ENCODE measurements around the gene PRR23E.

Gene PRR23E

GRCh38 chr3:127209840-127210653, 17.1 kb downstream of the PRR23E start:
- DNase-seq (ENCODE audit: low read depth) = no peak

DNA sequence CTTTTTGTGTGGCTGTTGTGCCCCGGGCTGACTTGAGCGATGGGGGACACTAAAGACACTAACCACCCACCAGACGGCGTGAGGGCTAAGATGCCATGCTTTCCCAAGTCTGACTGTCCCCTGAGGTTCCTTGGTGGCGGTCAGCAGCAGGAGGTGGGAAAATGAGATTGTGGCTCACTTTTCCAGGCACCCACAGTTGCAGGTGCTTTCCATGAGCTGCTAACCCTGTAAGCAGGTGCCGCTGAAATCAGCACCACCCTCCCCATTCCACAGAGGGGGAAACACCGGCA, 17.7 kb downstream of the PRR23E start:
- no peak for DNase-seq (ENCODE audit: low read depth)

DNA sequence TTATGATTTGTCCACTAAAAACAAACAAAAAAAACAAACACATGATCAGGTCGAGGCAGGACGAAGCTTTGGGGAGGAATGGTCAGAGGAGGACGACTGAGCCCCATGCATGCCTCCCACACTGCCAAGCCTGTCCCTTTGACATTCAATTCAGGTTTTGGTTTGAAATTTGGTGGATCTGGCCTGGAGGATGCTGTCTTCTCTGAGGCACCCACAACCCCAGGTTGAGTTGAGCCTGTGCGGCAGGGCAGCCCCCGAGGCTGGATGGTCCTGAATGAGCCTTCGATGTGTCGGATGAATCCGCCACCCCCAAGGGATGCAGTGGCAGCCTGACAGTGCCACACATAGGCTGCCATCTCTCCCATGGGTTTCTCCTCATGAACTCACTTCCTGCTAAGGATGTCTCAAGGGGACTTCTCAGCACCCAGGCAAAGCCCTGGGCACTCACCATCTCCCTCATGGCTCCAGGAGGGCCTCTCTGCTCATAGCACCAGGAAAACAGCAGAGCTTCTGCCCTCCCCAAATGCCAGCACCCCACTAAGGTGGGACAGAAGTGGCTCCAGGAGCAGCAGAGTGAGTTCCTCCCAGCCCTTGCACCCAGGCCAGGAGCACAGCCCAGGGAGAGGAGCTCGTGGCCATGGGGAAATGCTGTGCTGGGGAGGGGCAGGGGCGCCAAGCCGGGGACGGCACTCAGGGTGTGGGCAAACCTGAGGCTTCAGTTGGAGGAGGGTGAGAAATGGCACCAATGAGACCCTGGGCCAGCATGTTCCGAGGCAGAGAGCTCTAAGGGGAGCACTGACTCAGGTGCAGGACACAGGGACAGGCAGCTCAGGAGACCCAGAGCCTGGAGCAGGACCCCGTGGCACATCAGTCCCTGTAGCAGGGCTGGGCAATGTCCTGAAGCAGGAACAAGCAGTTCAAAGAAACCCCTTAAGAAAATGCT, 18.5 kb downstream of the PRR23E start:
- no peak for DNase-seq (ENCODE audit: low read depth)

GRCh38 chr3:127212231-127212630, 19.3 kb downstream of the PRR23E start:
- no peak for DNase-seq (ENCODE audit: low read depth)

DNA sequence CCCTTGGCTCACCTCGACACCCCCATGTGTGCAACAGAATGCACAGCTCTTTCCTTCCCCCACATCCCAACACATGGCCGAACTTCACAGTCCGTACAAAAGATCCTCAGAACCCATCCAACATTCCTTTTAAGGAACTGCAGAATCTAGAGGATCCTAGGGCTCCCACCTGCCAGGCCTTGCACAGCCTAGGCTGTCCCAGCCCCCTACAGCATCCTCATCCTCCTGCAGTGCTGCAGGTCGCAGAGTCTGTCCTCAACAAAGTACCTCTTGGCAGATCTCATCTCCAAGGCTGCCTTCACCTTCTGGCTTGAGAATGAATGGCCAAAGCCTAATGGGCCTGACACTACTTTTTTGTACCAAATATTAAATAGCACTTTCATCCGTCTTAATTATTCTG, 19.8 kb downstream of the PRR23E start:
- DNase-seq (ENCODE audit: low read depth) = no peak

DNA sequence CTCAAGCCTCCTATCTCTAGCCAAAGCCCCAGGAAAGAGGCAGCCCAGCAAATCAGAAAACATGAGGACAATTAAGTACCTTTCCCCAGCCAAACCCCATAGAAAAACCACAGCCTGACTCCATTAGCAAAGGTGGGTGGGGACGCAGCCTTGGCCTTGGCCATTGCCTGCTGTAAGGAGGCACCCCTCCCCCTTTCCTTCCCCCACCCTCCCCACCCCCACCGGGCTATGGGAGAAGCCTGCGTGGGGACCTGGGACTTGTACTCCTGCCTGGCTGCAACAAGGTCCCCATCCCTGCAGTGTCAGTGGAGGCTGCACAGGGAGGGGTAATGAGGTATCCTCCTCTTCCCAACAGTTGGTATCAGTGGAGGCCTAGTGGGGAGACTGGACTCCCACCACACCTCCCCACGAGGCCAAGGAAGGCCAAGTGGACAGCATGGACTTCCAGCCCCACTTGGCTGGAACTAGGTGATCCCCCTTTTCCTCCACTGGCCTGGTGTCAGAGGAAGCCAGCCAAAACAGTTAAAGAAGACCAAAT, 20.5 kb downstream of the PRR23E start:
- DNase-seq (ENCODE audit: low read depth) = no peak

GRCh38 chr3:127214975-127215374, 22.0 kb downstream of the PRR23E start:
- no peak for DNase-seq (ENCODE audit: low read depth)

DNA sequence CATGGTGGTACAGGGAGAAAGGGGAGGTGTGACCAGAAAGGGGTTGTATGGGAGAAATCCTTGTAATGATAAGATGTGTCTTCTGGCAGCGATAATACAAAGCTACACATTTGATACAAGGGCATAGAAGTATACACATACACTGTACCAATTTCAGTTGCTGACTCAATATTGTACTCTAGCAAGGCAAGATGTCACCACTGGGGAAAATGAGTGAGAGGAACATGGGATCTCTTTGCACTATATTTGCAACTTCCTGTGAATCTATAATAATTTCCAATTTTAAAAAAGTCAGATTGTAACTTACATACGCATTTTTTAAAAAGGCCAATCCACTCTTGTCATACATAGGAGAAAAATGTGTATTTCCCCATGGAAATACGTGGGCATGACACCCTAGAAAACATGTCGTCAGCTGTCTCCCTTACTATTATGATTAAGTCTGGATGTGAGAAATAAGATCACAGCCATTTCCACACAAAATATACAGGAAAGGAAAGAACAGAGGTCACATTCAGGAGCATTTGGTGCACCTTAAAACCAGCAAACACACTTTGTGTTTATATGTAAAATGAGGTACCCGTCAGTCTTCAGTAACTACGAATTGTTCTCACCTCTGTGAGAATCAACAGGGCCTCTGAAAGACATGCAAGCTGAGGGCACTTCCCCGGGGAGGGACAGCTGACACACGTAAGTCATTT, 22.9 kb downstream of the PRR23E start:
- DNase-seq (ENCODE audit: low read depth) = no peak

- DNase-seq (ENCODE audit: low read depth) = no peak
Observed at GRCh38 chr3:127216415-127217261, 23.7 kb downstream of the PRR23E start.

- DNase-seq (ENCODE audit: low read depth) = peak; percentile 28
Observed at GRCh38 chr3:127217596-127218453, 24.9 kb downstream of the PRR23E start.

DNA sequence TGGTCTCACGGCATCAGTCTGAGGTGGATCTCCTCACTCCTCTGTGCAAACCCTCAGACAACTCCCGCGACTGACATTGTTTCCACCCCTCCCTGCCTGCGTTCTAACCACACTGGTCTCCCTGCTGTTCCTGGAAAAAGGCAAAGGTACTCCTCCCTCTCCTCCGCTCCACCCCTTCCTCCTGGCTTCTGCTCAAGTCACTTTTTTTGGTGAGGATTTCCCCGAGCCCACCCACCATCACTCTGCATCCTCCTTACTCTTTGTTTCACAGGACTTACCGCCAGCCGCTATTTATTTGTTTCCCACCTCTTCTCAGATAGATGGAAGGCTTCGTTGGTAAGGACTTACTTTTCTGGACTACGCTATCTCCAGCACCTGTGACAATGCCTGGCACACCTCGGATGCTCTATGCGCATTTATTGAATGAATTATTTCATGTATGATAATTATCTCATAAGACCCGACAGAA, 25.6 kb downstream of the PRR23E start:
- DNase-seq (ENCODE audit: low read depth) = no peak

DNA sequence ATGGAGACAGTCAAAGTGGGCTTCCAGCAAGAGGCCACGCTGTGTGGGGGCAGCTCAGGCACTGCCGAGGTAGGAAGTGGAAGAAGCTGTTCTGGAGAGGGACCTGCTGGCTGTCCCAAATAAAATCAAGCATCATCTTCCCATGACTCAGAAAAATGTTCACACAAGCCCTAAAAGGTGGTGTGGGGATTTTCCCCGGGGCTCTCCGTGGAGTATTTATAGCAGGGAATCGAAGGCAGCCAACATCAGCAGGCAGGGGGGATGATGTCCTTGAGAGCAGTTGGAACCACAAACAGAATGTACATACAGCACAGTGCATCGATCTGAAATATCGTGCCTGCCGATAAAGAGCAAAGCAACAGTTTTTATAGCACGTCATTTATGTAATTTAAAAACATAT, 27.6 kb downstream of the PRR23E start:
- DNase-seq (ENCODE audit: low read depth) = no peak

- DNase-seq (ENCODE audit: low read depth) = no peak
Observed at GRCh38 chr3:127221037-127221436, 28.1 kb downstream of the PRR23E start.

DNA sequence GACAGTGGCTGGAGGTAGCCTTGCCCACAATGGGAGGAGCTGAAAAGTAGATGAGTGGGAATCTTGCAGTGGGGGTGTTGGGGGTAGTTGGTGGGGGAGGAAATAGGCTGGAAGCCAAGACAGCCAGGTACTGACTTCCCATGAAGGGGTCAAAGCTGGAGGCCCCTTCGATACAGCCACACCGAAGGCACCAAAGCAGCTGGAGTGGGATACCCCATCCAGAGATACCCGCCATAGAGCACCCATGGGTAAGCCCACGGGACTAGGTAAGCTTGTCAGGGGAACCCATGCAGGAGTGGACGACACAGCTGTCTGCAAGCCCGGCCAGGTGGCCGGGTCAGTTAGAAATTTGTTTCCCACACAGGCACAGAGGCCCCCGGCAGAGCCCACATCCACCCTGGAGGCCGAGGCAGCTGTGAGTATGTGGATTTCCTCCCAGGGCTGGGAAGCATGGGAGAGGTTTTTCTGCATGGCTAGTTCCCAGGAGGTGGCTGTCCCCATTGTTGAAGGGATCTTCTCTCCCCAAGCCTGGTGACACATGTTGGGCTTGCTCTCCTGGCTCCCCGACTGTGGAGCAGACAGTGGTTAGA, 28.6 kb downstream of the PRR23E start:
- DNase-seq (ENCODE audit: low read depth) = no peak

GRCh38 chr3:127222163-127222562, 29.2 kb downstream of the PRR23E start:
- DNase-seq (ENCODE audit: low read depth) = no peak

DNA sequence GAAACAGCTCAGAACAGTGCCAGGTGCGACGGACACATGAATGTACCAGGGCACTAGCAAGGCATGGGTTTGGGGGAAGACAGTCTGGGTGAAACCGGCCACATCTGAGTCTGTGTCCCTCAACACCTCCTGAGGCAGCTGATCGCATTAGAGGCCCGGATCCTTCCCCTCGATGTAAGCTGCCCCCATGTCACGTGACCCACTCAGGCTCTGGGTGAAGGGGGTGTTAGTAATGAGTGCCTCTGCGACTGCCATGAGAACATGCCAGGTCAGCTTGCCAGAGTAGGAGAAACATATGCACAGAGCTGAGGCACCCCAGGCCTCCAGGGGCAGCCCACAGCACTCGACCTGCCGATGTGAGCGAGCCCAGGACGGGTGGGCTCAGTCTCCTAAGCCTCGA, 29.7 kb downstream of the PRR23E start:
- DNase-seq (ENCODE audit: low read depth) = no peak

GRCh38 chr3:127224118-127224517, 31.2 kb downstream of the PRR23E start:
- no peak for DNase-seq (ENCODE audit: low read depth)

- peak; percentile 4 for DNase-seq (ENCODE audit: low read depth)
Observed at GRCh38 chr3:127226457-127226856, 33.5 kb downstream of the PRR23E start.

- DNase-seq (ENCODE audit: low read depth) = no peak
Observed at GRCh38 chr3:127226946-127227842, 34.3 kb downstream of the PRR23E start.

Data from GM04504 (cell line).